ENCODE data around the gene PCDHA6. TPM values are rescaled to one million over a fixed set of nuclear protein-coding genes. Genes with fewer than 3 reads are reported as not detected.
"Not testable (repeated sequence)": the region's sequence is repeated elsewhere in the genome, so short reads cannot be mapped to it uniquely, and the experiment has no call there.

Gene PCDHA6
- polyA plus RNA-seq, 1 experiment, result 0.09 TPM

GRCh38 chr5:140828362-140828737 lies 590 bp downstream of the PCDHA6 start:
- DNase-seq (ENCODE audit: low read depth, low spot score), result no peak
- ChIA-PET CTCF (no interaction called here), POLR2A (no interaction called here)
- H3K27ac ChIP-seq (ENCODE audit: low read depth, low read length), result no peak overlapping the region
- H3K27me3 ChIP-seq (ENCODE audit: control insufficient read depth, insufficient read depth, low read length), result no peaks in the 10 kb centered on the region
- H3K9me3 ChIP-seq (ENCODE audit: control insufficient read depth, insufficient read depth, low read length), result peaks cover 27% of the 10 kb centered on the region
- TF ChIP-seq CTCF (IDR thresholded peaks at IDR 0.05; ENCODE audit: low read depth, low read length), result no peak
- H3K4me3 ChIP-seq (ENCODE audit: low read depth, low read length), result no peak overlapping the region

- H3K27ac ChIP-seq (ENCODE audit: low read depth, low read length); H3K4me3 ChIP-seq (ENCODE audit: low read depth, low read length); DNase-seq (ENCODE audit: low read depth, low spot score); CTCF ChIA-PET; POLR2A ChIA-PET; H3K27me3 ChIP-seq (ENCODE audit: control insufficient read depth, insufficient read depth, low read length): not testable (repeated sequence)
- H3K9me3 ChIP-seq (ENCODE audit: control insufficient read depth, insufficient read depth, low read length), result peaks cover 26% of the 10 kb centered on the region
These were observed 2.0 kb downstream of the PCDHA6 start for GRCh38 chr5:140829511-140830501.

- CTCF ChIA-PET, result no interaction called here
- Histone ChIP-seq H3K27me3 (ENCODE audit: control insufficient read depth, insufficient read depth, low read length) (no peaks in the 10 kb centered on the region), H3K9me3 (ENCODE audit: control insufficient read depth, insufficient read depth, low read length) (peaks cover 42% of the 10 kb centered on the region), H3K4me3 (ENCODE audit: low read depth, low read length) (no peak within 1 kb of the TSS), H3K27ac (ENCODE audit: low read depth, low read length) (no peak within 1 kb of the TSS)
- POLR2A ChIA-PET, result no interaction called here
- DNase-seq (ENCODE audit: low read depth, low spot score), result no peak
- no peak for TF ChIP-seq CTCF (IDR thresholded peaks at IDR 0.05; ENCODE audit: low read depth, low read length)
These were observed 6.2 kb downstream of the PCDHA6 start, which contains the start of gene PCDHA7 for GRCh38 chr5:140833993-140834392. Gene PCDHA7 (plus strand): TSS chr5:140834269. CDS start chr5:140834384, 115 bp downstream.

GRCh38 chr5:140834439-140835008 lies 6.8 kb downstream of the PCDHA6 start:
- CTCF ChIA-PET; H3K27me3 ChIP-seq (ENCODE audit: control insufficient read depth, insufficient read depth, low read length); DNase-seq (ENCODE audit: low read depth, low spot score); H3K27ac ChIP-seq (ENCODE audit: low read depth, low read length); H3K4me3 ChIP-seq (ENCODE audit: low read depth, low read length); POLR2A ChIA-PET: not testable (repeated sequence)
- H3K9me3 ChIP-seq (ENCODE audit: control insufficient read depth, insufficient read depth, low read length), result peaks cover 37% of the 10 kb centered on the region

- CTCF ChIA-PET, result no interaction called here
- DNase-seq (ENCODE audit: low read depth, low spot score), result no peak
- H3K9me3 ChIP-seq (ENCODE audit: control insufficient read depth, insufficient read depth, low read length), result peaks cover 29% of the 10 kb centered on the region
- no peak for TF ChIP-seq CTCF (IDR thresholded peaks at IDR 0.05; ENCODE audit: low read depth, low read length)
- no peak overlapping the region for H3K27ac ChIP-seq (ENCODE audit: low read depth, low read length)
- no peak overlapping the region for H3K4me3 ChIP-seq (ENCODE audit: low read depth, low read length)
- no peaks in the 10 kb centered on the region for H3K27me3 ChIP-seq (ENCODE audit: control insufficient read depth, insufficient read depth, low read length)
- POLR2A ChIA-PET, result no interaction called here
These were observed 8.1 kb downstream of the PCDHA6 start for GRCh38 chr5:140835622-140836510.

All from AG04450 (cell line).